Erythroblast (primary cell): ENCODE data around the gene ABHD16A.

Experiments used
- DNase-seq, 2 experiments: peaks; one replicate each; lab custom pipeline; 2025; lab: John Stamatoyannopoulos, UW
- GATA1 ChIP-seq: IDR thresholded peaks from 2 replicates; pipeline ENCODE4 v1.6.1; 2011; ENCODE audit warnings: low read depth, mild to moderate bottlenecking, control low read depth, low read length, moderate library complexity
- POLR2A ChIP-seq: IDR thresholded peaks from 2 replicates; pipeline ENCODE4 v1.6.1; 2011; ENCODE audit warnings: mild to moderate bottlenecking, low read length

The ABHD16A gene

DNA sequence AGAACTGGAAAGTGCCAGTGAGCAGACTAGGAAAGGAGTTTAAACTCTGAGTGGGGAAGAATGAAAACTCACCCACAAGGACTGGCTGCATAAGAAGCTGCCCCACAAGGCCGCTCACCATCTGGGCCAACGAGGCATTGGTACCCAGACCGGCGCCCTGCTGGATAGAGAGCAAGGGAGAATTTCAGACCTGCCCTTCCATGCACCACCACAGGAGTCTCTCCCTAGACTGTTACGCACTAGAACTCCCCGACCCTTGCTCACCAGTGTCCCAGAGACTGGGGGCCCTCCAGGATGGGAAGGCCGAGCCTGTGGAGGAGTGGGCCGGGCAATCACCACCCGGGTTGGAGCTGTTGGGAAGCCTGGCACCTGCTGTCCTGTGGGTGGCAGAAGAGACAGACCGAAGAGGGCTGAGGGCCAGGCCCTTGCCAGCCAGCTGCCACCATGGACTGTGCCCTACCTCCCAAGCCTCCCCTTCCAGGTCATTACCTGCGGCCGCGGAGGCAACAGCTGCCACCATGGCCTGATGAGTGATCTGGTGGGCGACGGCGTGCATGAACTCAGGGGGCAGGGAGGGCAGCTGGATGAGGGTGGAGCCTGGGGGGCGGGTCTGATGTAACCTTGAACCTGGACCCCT lies 59.2 kb downstream of the ABHD16A start:
- DNase-seq = no peak
- TF ChIP-seq POLR2A (no peak), GATA1 (no peak)

DNA sequence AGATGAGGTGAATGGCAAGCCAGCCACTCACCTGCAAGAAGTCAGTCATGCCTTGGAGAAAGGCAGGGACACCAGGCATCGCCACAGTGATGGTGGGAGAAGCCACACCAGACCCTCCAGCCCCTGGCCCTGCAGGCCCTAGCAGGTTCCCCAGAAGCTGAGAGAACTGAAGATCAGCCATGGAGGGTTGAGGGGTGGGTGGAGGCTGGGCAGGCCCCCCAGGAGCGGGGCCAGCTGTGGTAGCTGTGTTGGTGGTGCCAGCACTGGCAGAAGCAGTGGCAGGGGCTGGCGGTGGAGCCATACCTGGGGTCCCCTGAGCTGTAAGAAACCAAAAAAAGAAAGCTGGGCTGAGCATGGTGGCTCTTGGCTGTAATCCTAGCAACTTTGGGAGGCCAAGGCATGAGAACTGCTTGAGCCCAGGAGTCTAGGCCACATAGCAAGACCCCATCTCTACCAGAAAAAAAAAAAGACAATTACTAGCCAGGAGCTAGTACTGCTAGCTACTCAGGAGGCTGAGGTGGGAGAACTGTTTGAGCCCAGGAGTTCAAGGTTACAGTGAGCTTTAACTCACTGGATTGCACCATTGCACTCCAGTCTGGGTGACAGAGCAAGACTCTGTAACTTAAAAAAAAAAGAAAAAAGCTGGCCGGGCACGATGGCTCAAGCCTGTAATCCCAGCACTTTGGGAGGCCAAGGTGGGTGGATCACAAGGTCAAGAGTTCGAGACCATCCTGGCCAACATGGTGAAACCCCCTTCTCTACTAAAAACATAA lies 60.1 kb downstream of the ABHD16A start:
- no peak for TF ChIP-seq GATA1
- DNase-seq = no peak

DNA sequence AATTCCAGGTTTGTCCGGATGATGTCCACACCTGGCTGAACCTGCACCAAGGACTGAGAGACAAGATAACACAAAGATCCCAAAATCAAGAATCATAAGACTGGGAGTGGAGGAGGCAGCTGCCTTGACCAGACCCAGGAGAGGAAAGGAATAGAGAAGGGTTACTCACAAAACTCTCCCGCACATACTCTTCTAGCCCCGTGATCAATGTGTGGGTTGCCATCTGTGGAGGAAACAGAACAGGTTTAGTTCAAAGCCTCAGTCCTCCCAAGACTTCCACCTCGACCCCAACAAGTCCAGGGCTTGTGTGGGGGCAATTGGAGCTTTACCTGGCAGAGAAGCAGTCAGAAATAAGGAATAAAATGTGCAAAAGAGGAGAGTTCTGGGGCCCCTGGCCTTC lies 61.8 kb downstream of the ABHD16A start:
- no peak for DNase-seq
- TF ChIP-seq GATA1 (no peak), POLR2A (no peak)

DNA sequence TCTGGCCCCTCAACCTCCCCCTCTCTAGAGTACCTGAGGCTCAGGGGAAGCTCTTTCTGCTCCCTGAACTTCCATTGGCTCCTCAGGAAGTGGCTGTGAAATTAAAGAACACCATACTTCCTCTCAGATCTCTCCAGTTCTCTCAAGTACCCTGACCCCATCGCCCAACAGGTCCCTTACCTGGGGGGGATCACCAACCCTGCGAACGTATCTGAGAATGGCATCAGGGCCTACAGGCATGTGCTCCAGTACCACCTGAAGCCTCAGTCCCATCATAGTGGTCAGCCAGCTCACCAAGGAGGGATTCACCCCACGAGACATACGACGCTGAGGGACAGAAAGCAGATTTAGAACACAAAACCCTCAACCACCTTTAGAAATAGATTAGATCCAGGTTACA lies 62.5 kb downstream of the ABHD16A start:
- no peak for DNase-seq
- TF ChIP-seq GATA1 (no peak), POLR2A (no peak)

DNA sequence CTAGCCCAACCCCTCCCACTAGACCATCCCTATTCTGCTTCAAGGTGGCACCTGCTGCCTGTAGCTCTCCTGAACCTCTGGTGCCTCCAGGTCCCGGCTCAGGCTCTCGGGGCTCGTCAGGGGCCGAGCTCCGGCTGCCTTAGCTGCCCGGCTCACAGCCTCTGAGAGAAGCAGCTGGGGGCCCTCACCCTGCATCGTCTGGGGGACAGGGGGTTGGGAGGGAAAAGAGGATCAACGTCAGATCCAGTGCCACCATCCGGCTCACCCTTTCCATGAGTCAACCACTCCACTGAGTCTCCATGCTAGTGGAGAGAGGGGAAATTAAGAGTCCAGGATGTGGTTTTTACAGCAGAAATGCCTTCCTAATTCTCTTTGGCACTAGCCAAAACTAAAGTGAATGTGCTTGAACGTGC lies 63.7 kb downstream of the ABHD16A start:
- no peak for DNase-seq
- TF ChIP-seq GATA1 (no peak), POLR2A (no peak)

DNA sequence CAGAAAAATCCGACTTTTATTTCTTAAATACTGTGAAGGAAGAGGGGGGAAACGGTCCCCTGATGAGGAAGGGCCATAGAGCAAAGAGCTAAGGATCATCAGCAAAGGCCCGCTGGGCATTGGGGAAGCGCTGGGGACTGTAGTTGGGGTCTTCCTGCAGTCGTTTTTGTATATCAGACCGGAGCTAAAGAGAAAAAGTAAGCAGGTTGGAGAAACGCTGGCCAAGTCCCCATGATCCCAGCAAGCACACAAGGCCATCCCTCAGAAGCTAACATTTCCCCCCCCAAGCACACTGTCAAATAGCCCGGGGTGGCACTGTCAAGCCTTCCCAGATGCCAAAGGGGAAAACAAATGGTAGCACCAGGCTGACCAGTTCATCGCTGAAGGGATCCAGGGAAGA lies 64.1 kb downstream of the ABHD16A start:
- TF ChIP-seq POLR2A (no peak), GATA1 (no peak)
- DNase-seq = no peak
